Effector memory CD4-positive, alpha-beta T cell (primary cell): Measurements from ENCODE around the gene SUV39H1.

Experiments
- DNase-seq, 3 donors: peaks; one replicate each; pipeline ENCODE4 v3.0.0-alpha.2; 2020
- H3K27ac ChIP-seq: 2 replicates; pipeline ENCODE4 v1.7.0; 2013; ENCODE audit warnings: mild to moderate bottlenecking, low read length, moderate library complexity; ENCODE audit not compliant: insufficient read depth, poor library complexity, severe bottlenecking
- H3K27me3 ChIP-seq: replicated peaks from 2 replicates; pipeline ENCODE4 v1.7.0; 2013; ENCODE audit warnings: mild to moderate bottlenecking, low read length; ENCODE audit not compliant: insufficient read depth, control insufficient read depth, poor library complexity, severe bottlenecking
- H3K36me3 ChIP-seq: 2 replicates; pipeline ENCODE4 v1.7.0; 2013; ENCODE audit warnings: mild to moderate bottlenecking, low read length, moderate library complexity; ENCODE audit not compliant: control insufficient read depth, insufficient read depth
- H3K4me1 ChIP-seq: 2 replicates; pipeline ENCODE4 v1.7.0; 2013; ENCODE audit warnings: low read length, mild to moderate bottlenecking; ENCODE audit not compliant: control insufficient read depth, insufficient read depth, poor library complexity, severe bottlenecking
- H3K4me3 ChIP-seq: 2 replicates; pipeline ENCODE4 v1.7.0; 2013; ENCODE audit warnings: low read length, low read depth, mild to moderate bottlenecking; ENCODE audit not compliant: insufficient read depth, poor library complexity, severe bottlenecking
- H3K9me3 ChIP-seq: 2 replicates; pipeline ENCODE4 v1.7.0; 2013; ENCODE audit warnings: mild to moderate bottlenecking, low read length, moderate library complexity; ENCODE audit not compliant: control insufficient read depth

SUV39H1 gene

GRCh38 chrX:48711162-48711928 is 14.8 kb downstream of the SUV39H1 start:
- Histone ChIP-seq H3K4me3 (no peak overlapping the region), H3K27me3 (no peaks in the 10 kb centered on the region), H3K36me3 (peaks cover 14% of the 10 kb centered on the region), H3K27ac (peak overlapping the region; percentile 42), H3K9me3 (no peaks in the 10 kb centered on the region), H3K4me1 (peaks cover 41% of the 10 kb centered on the region)
- DNase-seq: no peak

GRCh38 chrX:48711929-48712505 is 15.5 kb downstream of the SUV39H1 start:
- no peak overlapping the region for H3K4me3 ChIP-seq
- peak overlapping the region; percentile 42 for H3K27ac ChIP-seq
- no peak for DNase-seq
- peaks cover 43% of the 10 kb centered on the region for H3K4me1 ChIP-seq
- no peaks in the 10 kb centered on the region for H3K9me3 ChIP-seq
- H3K27me3 ChIP-seq: no peaks in the 10 kb centered on the region
- H3K36me3 ChIP-seq: peaks cover 9% of the 10 kb centered on the region

- DNase-seq: no peak
- Histone ChIP-seq H3K36me3 (no peaks in the 10 kb centered on the region), H3K4me3 (no peak overlapping the region), H3K27me3 (no peaks in the 10 kb centered on the region), H3K9me3 (no peaks in the 10 kb centered on the region), H3K27ac (peak overlapping the region; percentile 42), H3K4me1 (peaks cover 51% of the 10 kb centered on the region)
Observed at GRCh38 chrX:48713847-48714246, 17.3 kb downstream of the SUV39H1 start.

- no peaks in the 10 kb centered on the region for H3K36me3 ChIP-seq
- H3K4me1 ChIP-seq: peaks cover 55% of the 10 kb centered on the region
- no peak overlapping the region for H3K4me3 ChIP-seq
- no peaks in the 10 kb centered on the region for H3K27me3 ChIP-seq
- no peak for DNase-seq
- no peaks in the 10 kb centered on the region for H3K9me3 ChIP-seq
- peak overlapping the region; percentile 42 for H3K27ac ChIP-seq
Observed at GRCh38 chrX:48714573-48714972, 18.0 kb downstream of the SUV39H1 start.

GRCh38 chrX:48715072-48715471 is 18.5 kb downstream of the SUV39H1 start:
- no peak for DNase-seq
- no peaks in the 10 kb centered on the region for H3K9me3 ChIP-seq
- peak overlapping the region; percentile 22 for H3K27ac ChIP-seq
- no peaks in the 10 kb centered on the region for H3K36me3 ChIP-seq
- peaks cover 59% of the 10 kb centered on the region for H3K4me1 ChIP-seq
- H3K4me3 ChIP-seq: no peak overlapping the region
- H3K27me3 ChIP-seq: no peaks in the 10 kb centered on the region

- no peaks in the 10 kb centered on the region for H3K36me3 ChIP-seq
- peak overlapping the region; percentile 22 for H3K27ac ChIP-seq
- peaks cover 61% of the 10 kb centered on the region for H3K4me1 ChIP-seq
- H3K4me3 ChIP-seq: no peak overlapping the region
- H3K9me3 ChIP-seq: no peaks in the 10 kb centered on the region
- no peak for DNase-seq
- H3K27me3 ChIP-seq: no peaks in the 10 kb centered on the region
Observed at GRCh38 chrX:48715876-48716502, 19.5 kb downstream of the SUV39H1 start.

- no peak for DNase-seq
- Histone ChIP-seq H3K36me3 (no peaks in the 10 kb centered on the region), H3K4me1 (peaks cover 41% of the 10 kb centered on the region), H3K27ac (peak overlapping the region; percentile 36), H3K4me3 (no peak overlapping the region), H3K27me3 (no peaks in the 10 kb centered on the region), H3K9me3 (no peaks in the 10 kb centered on the region)
Observed at GRCh38 chrX:48719958-48720357, 23.4 kb downstream of the SUV39H1 start.

GRCh38 chrX:48720577-48721250 is 24.2 kb downstream of the SUV39H1 start:
- Histone ChIP-seq H3K36me3 (no peaks in the 10 kb centered on the region), H3K9me3 (no peaks in the 10 kb centered on the region), H3K4me3 (no peak overlapping the region), H3K4me1 (peaks cover 34% of the 10 kb centered on the region), H3K27me3 (no peaks in the 10 kb centered on the region), H3K27ac (peak overlapping the region; percentile 36)
- DNase-seq: no peak

- H3K9me3 ChIP-seq: no peaks in the 10 kb centered on the region
- no peak for DNase-seq
- peaks cover 29% of the 10 kb centered on the region for H3K4me1 ChIP-seq
- H3K27ac ChIP-seq: no peak overlapping the region
- no peaks in the 10 kb centered on the region for H3K36me3 ChIP-seq
- H3K27me3 ChIP-seq: no peaks in the 10 kb centered on the region
- no peak overlapping the region for H3K4me3 ChIP-seq
Observed at GRCh38 chrX:48721916-48722315, 25.4 kb downstream of the SUV39H1 start.

GRCh38 chrX:48726596-48726995 is 30.1 kb downstream of the SUV39H1 start:
- Histone ChIP-seq H3K27ac (no peak overlapping the region), H3K27me3 (no peaks in the 10 kb centered on the region), H3K36me3 (no peaks in the 10 kb centered on the region), H3K4me3 (no peak overlapping the region), H3K4me1 (peaks cover 3% of the 10 kb centered on the region), H3K9me3 (no peaks in the 10 kb centered on the region)
- no peak for DNase-seq
